ENCODE measurements around the gene SNU13.
A peak's percentile ranks its signal among the peaks of the same experiment; 100 is the strongest.

The SNU13 gene

GRCh38 chr22:41713004-41713403 is 24.3 kb upstream of the SNU13 start:
- Histone ChIP-seq H3K4me3 (ENCODE audit: low read depth, low read length) (no peak overlapping the region), H3K9me3 (no peaks in the 10 kb centered on the region), H3K36me3 (no peaks in the 10 kb centered on the region), H3K27me3 (no peaks in the 10 kb centered on the region), H3K4me1 (no peaks in the 10 kb centered on the region)
- DNase-seq: peak; percentile 17
- TF ChIP-seq CTCF (IDR thresholded peaks at IDR 0.05; ENCODE audit: low read depth, low read length): no peak

- Histone ChIP-seq H3K4me1 (no peaks in the 10 kb centered on the region), H3K4me3 (ENCODE audit: low read depth, low read length) (no peak overlapping the region), H3K36me3 (no peaks in the 10 kb centered on the region), H3K27me3 (no peaks in the 10 kb centered on the region), H3K9me3 (no peaks in the 10 kb centered on the region)
- DNase-seq: no peak
- no peak for TF ChIP-seq CTCF (IDR thresholded peaks at IDR 0.05; ENCODE audit: low read depth, low read length)
These were observed 20.7 kb upstream of the SNU13 start for GRCh38 chr22:41709341-41709740.

GRCh38 chr22:41702763-41703162 is 14.1 kb upstream of the SNU13 start:
- Histone ChIP-seq H3K4me1 (no peaks in the 10 kb centered on the region), H3K9me3 (no peaks in the 10 kb centered on the region), H3K4me3 (ENCODE audit: low read depth, low read length) (no peak overlapping the region), H3K27me3 (no peaks in the 10 kb centered on the region), H3K36me3 (no peaks in the 10 kb centered on the region)
- no peak for TF ChIP-seq CTCF (IDR thresholded peaks at IDR 0.05; ENCODE audit: low read depth, low read length)
- no peak for DNase-seq

GRCh38 chr22:41700108-41700364 is 11.4 kb upstream of the SNU13 start:
- no peaks in the 10 kb centered on the region for H3K27me3 ChIP-seq
- TF ChIP-seq CTCF (IDR thresholded peaks at IDR 0.05; ENCODE audit: low read depth, low read length): no peak
- H3K4me1 ChIP-seq: peaks cover 5% of the 10 kb centered on the region
- H3K4me3 ChIP-seq (ENCODE audit: low read depth, low read length): no peak overlapping the region
- no peaks in the 10 kb centered on the region for H3K36me3 ChIP-seq
- H3K9me3 ChIP-seq: no peaks in the 10 kb centered on the region
- DNase-seq: no peak

GRCh38 chr22:41699264-41700107 is 10.8 kb upstream of the SNU13 start, which contains the start of gene MEI1:
MEI1 (plus strand) TSS chr22:41699503; CDS start chr22:41699539, 36 bp downstream.
- no peak within 1 kb of the TSS for H3K4me3 ChIP-seq (ENCODE audit: low read depth, low read length)
- no peaks in the 10 kb centered on the region for H3K27me3 ChIP-seq
- H3K4me1 ChIP-seq: peaks cover 5% of the 10 kb centered on the region
- no peak for TF ChIP-seq CTCF (IDR thresholded peaks at IDR 0.05; ENCODE audit: low read depth, low read length)
- no peaks in the 10 kb centered on the region for H3K9me3 ChIP-seq
- H3K36me3 ChIP-seq: no peaks in the 10 kb centered on the region
- DNase-seq: peak; percentile 75

GRCh38 chr22:41697126-41697775 is 8.6 kb upstream of the SNU13 start:
- Histone ChIP-seq H3K9me3 (no peaks in the 10 kb centered on the region), H3K36me3 (no peaks in the 10 kb centered on the region), H3K27me3 (no peaks in the 10 kb centered on the region), H3K4me3 (ENCODE audit: low read depth, low read length) (0 out of 2 replicates have a peak overlapping the region, but pooled peaks have one; percentile 6), H3K4me1 (peaks cover 5% of the 10 kb centered on the region)
- TF ChIP-seq CTCF (IDR thresholded peaks at IDR 0.05; ENCODE audit: low read depth, low read length): peak; percentile 97
- DNase-seq: peak; percentile 97

Measured in BE2C (cell line).